OCI-M2 (cell line): ENCODE measurements around the gene FAM222A.

Experiments used
- DNase-seq: peaks from one replicate; lab custom pipeline; 2025; ENCODE audit not compliant: unreplicated experiment; lab: John Stamatoyannopoulos, UW

The FAM222A gene

DNA sequence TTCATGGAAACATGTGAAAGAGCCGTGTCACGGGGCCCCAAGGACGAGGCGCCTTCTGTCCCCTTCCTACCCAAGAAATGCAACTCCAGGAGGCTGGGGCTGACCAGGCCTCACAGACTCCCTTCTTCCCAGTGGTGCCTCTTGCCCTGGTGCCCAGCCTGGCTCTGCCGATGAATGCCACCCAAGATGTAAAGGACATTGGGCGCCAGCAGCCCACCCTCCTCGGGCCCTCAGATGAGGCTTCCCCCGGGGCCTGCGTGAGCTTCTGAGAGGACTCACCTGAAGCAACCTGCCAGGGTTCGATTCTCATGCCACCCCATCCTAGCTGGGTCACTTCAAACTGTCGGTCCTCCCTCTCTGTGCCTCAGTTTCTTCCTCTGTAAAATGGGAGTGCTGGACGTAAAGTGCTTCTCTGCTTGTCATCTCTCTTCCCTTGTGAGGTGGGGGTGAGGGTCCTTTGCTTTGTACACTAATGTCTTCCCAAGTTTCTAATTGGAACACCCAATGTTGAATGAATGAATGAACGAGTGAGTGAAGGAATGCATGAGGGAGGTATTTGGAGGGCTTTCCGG lies 10.8 kb downstream of the FAM222A start:
- DNase-seq: no peak

DNA sequence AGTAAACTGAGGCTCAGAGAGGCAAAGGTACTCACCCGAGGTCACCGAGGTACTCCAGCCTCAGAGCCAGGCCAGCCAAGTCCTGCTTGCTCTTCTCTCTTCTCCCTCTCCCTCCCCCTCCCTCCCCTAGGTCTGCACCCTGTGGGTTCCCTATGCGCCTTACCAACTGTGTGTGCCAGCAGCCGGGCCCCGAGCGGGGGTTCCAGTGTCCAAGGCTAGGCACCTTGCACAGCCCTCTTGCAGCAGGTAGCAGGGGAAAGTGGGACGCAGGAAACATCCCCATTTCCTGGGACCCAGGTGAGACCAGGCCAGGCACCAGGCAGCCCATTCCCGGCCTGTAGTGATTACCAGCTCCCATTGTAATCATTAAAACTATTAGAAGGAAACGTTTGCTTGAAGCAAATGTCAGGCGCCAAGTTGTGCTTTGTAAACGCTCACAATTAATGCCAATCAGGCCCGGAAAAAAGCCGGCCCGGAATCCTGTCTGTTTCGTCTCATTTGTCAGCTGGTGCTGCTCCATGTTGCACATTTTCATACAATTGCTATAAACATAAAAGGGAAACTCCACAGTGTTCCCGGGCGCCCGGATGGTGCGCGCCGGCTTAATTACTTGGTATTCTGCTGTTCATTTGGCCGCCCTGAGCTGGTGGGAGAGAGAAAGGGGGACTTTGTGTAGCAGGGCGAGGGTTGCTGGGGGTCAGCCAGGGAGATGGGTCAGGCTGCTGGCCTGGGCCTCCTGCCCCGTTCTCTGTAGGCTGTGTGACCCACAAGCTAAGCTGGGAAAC lies 11.9 kb downstream of the FAM222A start:
- DNase-seq: no peak

DNA sequence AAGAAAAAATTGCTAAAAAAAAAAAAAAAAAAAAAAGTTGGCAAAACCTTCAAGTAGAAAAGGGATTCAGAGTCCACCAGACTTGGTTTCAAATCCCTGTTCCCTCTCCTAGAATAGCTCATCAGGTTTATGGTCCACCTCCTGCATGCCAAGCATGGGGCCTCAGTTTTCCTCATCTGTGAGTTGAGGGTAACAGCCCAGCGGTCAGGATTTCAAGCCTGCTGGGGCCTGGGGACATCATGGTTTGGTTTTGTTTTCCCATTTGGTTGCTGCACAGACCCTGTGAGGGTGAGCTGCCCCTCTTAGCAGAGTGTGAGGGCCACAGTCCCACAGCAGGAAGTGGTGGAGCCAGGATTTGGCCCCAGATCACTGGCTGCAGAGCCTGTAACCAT lies 12.5 kb downstream of the FAM222A start:
- no peak for DNase-seq

DNA sequence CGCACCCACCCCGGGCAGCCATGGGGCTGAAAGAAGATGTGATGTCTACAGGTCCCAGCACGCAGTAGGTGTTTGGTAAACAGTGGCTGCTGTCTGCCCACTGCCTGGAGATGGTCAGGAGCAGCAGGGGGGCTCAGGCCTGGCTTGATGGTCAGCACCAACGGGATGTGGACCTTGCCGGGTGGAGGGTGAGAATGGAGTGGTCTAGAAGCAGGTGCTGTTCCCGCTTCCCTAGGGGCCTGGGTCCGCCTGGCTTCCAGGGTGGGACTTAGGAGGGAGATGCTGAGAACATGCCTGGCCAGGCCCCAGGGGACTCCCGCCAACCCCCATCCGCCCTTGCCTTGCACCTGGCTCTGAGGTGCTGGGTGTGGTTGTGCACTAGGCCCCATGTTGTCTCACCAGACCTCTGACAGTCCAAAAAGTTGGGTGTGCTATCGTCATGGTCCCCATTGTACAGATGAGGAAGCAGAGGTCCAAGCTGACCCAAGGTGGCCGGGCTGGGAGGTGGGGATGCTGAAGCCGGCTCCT lies 12.9 kb downstream of the FAM222A start:
- no peak for DNase-seq

DNA sequence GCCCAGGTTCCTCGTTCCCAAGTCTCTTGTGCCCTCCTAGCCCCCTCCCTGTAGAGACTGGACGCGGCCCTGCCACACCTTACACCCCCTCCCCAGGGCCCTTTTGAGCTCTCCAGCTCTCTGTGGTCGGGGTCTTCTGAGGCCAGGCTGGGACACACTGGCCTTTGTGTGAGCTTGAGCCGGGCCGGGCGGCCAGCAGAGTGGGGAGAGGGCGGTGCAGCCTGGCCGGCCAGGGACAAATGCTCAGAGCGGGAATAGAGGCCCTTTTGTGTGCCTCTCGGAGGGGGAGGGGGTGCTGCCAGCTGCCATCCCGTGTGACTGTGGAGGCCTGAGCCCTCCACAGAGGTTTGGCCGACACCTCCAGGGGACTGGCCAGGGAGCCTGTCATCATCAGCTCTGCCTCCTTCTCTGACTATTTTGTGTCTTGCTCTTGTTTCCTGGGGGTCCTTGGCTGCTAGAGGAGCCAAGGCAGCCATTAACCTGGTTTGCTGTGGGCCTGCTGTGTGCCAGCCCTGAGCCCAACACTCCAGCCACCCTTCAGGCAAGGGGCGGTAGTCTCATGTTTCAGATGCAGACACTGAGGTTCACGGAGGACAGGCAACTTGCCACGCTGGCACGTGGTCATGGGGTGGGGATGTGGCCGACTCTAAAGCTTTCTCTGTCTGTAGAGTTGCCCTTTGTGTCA lies 13.6 kb downstream of the FAM222A start:
- no peak for DNase-seq

DNA sequence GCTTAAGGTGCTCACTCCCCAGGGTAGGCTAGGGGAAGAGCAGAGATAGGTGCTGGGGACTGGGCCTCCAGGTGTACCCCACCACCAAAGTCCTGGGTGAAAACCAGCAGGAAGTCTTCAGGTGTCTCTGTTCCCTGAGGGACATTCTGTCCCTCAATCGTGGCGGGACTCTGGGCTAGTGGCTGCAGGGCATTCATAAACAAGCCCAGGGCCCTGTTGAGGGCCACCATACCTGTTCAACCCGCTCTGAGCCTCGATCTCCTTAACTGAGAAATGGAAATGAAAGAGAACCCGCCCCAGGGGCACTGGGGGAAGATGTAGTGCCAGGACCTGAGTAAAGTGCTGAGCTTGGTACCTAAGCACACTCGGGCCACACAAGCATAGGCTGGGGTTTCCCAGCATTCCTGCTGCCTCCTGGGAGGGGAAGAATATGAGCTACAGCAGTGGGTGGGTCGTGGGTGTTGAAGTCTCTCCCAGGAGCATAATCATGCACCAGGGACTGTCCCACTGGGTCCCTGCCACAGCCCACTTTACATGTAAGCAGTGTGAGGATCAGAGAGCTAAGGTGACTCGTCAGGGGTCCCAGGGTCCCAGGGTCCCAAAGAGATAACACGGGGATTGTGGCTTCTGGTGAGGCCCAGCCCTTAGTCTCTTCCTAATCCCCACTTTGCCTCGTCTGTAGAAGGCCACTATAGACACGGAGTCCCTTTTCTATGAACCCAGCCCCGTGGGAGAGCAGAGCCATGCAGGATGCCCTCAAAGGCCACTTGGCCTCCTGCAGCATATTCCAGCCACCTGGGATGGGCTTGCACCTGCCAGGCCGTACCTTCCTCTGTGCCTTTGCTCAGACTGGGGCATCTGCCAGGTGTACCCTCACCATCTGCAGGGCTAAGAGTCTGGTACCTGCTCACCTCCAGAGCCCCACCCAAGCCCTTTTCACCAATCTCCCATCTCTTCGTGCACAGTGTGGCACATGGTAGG lies 14.4 kb downstream of the FAM222A start:
- no peak for DNase-seq

DNA sequence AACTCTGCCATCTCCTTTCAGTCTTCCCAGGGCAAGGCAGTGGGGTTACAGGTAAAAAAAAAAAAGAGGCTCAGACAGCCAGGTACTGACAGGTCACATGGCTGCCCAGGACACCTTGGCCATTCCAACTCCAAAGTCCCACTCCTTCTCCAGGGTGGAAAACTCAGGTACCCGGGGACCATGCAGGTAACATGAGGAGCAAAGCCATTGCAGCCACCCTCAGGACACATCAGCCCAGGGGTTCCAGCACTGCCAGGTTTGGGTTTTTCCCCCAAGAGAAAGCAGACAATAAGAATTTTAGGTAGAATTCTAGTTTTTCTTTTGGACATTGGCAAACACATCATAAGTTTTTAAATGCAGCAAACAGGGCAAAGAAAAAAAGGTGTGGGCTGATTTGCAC lies 15.3 kb downstream of the FAM222A start:
- DNase-seq: no peak

DNA sequence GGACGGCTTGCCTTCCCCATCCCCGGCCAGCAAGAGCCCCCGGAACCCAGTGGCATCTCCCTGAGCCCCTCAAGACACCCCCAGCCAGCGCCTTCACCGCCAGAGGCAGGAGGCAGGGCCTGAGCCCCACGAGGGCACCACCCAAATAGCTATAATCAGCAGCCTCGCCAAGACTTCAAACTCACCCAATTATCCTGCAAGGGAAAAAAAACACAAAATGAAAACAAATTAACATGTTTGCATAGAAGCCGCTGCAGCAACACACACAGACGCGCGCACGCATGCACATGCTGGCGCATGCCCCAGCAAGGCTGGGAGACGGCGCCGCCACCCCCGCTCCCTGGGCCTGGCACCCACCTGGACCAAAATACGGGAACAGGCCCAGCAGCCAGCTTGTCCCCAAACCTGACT lies 15.8 kb downstream of the FAM222A start:
- DNase-seq: no peak

DNA sequence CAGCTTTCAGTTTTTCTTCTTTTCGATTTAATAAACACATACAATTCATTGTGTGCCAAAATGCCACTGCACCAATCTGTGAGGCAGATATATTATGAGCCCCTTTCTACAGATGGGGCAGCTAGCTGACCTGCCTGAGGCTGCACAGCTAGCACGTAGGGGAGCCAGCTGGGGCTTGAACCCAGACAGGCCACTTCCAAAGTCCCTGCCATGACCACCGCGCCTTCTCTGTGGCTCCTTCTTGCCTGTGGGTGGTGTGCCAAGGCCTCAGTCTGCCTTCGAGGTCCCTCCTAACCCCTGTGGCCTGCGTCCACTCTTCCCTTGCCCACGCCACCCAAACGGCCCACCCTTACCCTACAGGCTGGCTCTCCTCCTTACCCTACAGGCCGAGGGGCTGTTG lies 16.2 kb downstream of the FAM222A start:
- DNase-seq: no peak

DNA sequence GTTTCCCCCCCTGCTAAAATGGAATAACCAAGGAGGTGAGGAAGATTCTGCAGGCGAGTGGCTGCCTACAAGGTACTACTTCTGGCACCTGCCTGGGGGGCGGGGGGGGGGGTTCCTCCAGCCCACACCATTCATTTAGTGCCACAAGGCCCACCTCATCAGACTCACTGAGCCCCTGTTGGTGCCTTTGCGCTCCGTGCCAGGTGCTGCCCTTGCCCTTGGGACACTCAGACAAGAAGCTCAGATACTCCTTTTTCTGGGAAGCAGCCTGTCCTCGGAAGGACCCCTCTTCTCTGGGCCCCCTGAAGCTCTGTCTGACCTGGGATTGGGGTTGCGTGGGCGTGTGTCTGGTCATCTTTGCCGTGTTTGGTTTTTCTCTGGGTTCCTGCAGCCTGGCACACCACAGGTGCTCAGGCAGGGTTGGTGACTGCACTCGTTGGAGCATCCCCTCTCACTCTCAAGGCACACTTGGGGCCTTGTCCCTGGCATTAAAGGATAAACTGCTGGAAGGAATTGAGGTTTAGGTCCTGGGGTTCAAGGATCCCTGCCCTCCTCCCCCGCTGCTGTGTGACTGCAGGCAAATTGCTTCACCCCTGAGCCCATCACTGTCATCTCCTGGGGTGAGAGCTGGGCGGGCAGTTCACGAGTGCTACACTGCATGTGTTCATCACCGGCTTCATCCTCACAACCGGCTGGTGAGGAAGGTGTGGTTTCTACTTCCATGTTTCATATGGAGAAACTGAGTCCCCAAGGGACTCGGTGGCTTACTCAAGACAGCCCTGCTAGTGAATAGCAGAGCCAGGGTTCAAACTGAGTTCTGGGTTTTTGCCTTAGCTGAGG lies 16.9 kb downstream of the FAM222A start:
- no peak for DNase-seq

DNA sequence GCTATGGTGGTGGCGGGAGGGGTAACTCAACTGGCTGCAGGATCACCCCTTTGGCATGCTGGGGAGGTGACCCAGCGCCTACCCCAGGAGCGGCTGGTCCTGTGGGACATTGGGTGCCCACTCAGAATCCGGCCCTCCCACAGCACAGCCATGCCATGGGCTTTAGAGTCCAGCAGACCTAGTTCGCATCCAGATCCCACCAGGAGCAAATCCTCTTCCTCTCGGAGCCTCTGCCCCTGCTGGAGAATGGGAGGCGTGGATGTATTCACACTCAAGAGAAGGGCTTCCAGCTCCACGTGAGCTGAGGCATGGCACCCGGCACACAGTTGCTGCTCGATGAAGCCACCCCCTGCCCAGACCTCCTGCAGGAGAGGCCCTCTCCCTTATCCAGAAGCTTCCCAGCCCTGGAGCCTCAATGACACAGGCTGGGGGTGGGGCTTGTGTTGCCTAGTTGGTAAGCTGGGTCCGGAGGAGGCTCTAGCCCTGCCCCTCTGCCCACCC lies 17.7 kb downstream of the FAM222A start:
- DNase-seq: no peak

DNA sequence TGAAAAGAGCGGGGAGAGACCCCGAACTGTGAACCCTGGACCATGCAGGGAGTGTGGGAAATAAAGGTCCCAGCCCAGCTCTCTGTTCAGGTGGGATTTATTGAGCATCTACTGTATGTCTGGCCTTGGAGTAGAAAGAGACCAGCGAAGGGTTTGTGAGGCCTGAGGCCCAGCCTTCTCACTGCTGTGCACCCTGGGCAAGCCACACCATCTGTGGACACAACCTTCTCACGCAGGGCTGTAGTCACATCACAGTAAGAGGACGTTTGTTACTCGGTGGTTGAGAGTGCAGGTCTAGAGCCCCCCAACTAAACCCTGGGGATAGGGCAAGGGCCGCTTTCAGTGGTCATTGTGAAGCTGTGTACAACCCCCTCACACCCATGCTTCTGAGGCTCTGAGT lies 18.2 kb downstream of the FAM222A start:
- DNase-seq: no peak

DNA sequence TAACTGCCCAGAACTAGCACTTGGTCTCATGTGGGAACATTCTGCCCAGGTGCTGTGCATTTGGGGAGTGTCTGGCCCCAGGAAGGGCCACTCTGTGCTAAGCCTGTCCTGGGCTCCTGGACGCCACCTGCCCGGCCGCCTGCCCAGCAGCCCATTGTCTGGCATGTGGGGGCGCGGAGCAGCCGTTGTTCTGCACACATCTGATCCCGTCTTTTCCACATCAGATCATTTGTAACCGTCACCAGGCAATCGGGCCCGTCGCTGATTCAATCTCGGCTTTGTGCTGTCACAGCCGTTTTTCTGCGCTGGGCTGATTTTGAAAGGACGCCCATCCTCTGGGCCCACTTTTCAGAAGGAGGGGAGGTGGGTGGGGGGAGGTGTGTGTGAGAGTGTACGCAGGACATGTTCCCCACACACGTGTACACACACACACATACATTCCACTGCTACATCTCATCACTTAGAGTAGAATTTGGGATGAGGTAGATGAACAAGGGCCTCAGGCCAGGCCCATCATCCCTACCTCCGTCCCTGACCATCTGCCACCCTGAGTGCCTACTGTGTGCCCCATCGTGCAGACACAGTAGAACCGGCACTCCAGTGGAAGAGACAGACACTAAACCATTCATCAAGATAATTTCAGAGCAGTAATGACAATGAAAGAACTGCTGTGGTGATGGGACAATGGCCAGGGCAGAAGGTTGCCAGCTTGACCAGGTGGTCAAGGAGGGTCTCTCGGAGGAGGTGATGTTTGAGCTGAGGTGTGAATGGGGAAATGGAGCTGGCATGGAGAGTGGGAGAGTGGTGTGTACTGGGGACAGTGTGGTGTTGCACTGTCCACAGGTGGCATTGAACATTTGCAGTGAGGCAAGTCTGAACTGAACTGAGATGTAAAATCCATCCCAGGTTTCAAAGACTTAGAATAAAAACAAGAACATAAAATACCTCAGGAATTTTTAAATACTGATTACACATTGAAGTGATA lies 19.0 kb downstream of the FAM222A start:
- no peak for DNase-seq

DNA sequence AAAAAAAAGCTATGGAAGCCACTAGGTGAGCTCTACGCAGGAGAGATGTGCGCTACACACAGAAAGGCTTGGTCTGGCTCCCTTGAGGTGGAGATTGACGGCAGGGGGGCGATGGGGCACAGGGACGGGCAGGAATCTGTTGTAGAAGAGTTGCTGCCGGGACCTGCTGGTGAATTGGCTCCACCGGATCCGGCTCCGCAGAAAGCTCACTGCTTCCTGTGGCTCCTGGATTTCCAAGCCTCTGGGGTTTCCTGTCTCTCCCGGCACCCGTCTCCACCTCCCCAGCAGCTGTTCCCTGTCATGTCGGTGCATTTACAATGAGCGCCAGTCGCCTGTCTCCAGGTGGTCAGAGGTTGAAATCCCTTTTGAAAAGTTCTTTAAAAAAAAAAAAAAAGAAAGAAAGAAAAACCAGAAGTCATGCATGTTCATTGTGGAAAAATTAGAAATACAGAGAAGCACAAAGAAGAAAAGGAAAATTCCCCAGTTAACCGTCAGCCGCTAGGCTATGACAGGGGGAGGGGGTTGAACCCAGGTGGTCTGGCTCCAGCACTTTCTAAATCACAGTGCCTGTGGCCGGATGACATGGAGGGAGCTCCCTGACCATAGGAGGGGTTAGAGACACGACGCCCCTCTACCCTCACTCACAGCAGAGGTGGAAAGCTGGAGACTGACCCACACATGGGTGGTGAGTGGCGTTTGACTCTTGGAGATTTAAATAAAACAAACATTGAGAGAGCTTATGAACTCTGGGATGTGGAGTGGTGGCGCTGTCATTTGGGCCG lies 20.8 kb downstream of the FAM222A start:
- DNase-seq: no peak

DNA sequence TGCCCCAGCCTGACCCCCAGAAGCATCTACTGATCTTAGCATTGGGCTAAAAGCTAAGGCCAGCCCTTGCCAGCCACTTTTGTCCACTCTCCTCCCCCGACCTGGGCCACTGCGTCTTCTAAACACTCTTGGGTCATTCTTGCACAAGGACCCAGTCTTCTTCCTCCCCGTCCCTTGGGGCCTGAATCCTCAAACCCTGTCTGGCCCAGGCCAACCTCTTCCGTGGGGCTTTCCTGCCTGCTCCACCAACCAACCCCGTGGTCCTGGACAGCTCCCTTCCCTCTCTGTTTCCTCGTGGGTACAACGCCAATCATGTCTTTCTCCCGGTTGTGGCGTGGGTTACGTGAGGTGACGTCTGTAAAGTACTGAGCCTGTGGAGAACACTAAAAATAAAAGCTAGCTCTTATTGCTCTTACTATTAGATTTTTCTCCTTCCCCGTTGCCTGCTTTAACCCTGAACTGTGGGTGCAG lies 21.5 kb downstream of the FAM222A start:
- DNase-seq: no peak

DNA sequence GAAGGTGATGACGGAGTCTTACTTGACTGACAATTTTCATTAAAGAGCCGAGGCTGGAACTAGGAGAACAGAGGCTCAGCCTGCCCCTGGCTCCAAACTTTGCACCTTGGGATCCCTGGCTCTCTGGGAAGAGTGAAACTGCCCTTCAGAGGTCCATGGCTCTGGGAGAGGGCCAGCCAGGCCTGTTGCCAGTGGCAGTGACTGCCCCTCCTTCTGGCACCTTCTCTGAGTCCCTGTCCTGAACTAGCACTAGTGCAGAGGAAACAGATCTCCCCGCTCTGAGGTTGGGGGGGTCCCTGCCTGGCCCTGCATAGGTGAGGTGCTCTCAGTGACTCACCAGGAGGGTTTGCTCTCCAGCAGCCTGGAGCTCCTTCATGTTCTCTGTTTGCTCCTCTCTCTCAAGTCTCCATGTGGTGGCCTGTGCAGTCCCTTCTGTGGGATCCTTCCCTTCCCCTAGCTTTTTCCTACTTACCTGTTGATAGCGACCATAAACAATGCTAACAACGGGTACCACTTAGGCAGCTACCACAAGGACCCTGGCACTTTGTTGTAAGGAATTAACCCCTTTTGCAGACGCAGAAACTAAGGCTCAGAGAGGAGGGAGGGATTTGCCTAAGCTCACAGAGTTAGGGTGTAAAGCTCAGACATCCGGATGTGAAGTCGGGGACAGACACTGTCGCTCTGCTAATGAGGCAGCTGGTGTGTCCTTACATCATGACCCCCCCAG lies 22.4 kb downstream of the FAM222A start:
- DNase-seq: no peak

DNA sequence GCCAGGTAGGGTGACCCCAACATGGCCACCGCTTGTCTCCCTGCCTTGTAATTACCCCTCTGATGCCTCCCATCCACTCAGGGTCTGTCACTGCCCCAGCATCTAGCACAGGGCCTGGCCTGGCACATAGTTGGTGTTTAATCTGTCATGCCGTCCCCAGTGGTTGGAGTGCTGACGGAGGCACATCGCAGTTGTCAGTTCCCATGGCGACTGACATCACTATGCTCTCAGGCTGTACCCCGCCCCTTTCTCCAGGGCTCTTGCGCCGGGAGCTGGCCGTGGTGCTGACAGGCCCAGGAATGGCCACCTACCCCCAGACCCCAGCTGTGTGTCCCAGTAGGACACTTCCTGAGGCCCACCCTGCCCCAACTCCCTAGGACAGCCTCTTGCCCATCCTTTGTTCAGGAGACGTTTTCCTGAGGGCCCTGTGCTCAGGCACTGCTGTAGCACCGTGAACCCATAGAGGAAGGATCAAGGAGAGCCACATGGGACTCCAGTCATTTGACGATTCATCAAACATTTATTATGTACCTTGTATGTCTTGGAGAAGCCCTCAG lies 23.0 kb downstream of the FAM222A start:
- DNase-seq: no peak
